WTC11 (cell line): ENCODE data around the gene SPATA25.

ENCODE experiments used
- CTCF ChIP-seq: fragments of 200-600 bp; IDR thresholded peaks from 2 replicates; pipeline ENCODE4 v1.8.0; 2022; ENCODE audit warnings: antibody characterized with exemption
- NR1H2 ChIP-seq: sonication (generic); formaldehyde crosslinking; IDR thresholded peaks from 2 replicates; pipeline ENCODE4 v1.9.0; 2021; ENCODE audit warnings: mild to moderate bottlenecking, moderate library complexity, missing genetic modification reagents
- NR2C2 ChIP-seq: sonication (generic); formaldehyde crosslinking; IDR thresholded peaks from 2 replicates; pipeline ENCODE4 v1.8.0; 2022; ENCODE audit warnings: mild to moderate bottlenecking, missing genetic modification reagents
- TCF7 ChIP-seq: sonication (generic); formaldehyde crosslinking; IDR thresholded peaks from 2 replicates; pipeline ENCODE4 v1.8.0; 2022; ENCODE audit warnings: mild to moderate bottlenecking, low read depth, missing genetic modification reagents, moderate library complexity
- TEAD4 ChIP-seq: sonication (generic); formaldehyde crosslinking; IDR thresholded peaks from 2 replicates; pipeline ENCODE4 v1.8.0; 2022; ENCODE audit warnings: mild to moderate bottlenecking, missing genetic modification reagents
- ZNF121 ChIP-seq: sonication (generic); formaldehyde crosslinking; IDR thresholded peaks from 2 replicates; pipeline ENCODE4 v1.8.0; 2023; ENCODE audit warnings: missing genetic modification reagents
- ZNF263 ChIP-seq: sonication (generic); formaldehyde crosslinking; IDR thresholded peaks from 2 replicates; pipeline ENCODE4 v1.8.1; 2022; ENCODE audit warnings: low read depth, mild to moderate bottlenecking, moderate library complexity, missing genetic modification reagents
- ZNF423 ChIP-seq: fragments of 250-450 bp; sonication (Bioruptor Pico); IDR thresholded peaks from 2 replicates; pipeline ENCODE4 v2.1.2; 2022; ENCODE audit warnings: mild to moderate bottlenecking, moderate library complexity

GRCh38 chr20:45899046-45899835, 11.8 kb upstream of the SPATA25 start:
- TF ChIP-seq CTCF (no peak), TEAD4 (CRISPR knock-in tag) (no peak), NR2C2 (CRISPR knock-in tag) (no peak), ZNF263 (CRISPR knock-in tag) (no peak), TCF7 (CRISPR knock-in tag) (no peak), ZNF423 (CRISPR knock-in tag) (no peak), NR1H2 (CRISPR knock-in tag) (no peak), ZNF121 (CRISPR knock-in tag) (no peak)
